HL-60 (cell line): Measurements from ENCODE around the gene XXYLT1.

Experiments
- DNase-seq, 2 experiments: peaks; one replicate each; pipeline ENCODE4 v3.0.0-alpha.2; 2010 to 2020; ENCODE audit warnings: low read depth in 1 of 2, low spot score in 1 of 2
- H3K27ac ChIP-seq: fragments of 250-450 bp; sonication (Bioruptor Pico); replicated peaks from 2 replicates; pipeline ENCODE4 v1.5.1; 2020; ENCODE audit warnings: mild to moderate bottlenecking, moderate library complexity
- H3K27me3 ChIP-seq: fragments of 250-450 bp; sonication (Bioruptor Pico); 2 replicates; pipeline ENCODE4 v1.5.1; 2021; ENCODE audit warnings: mild to moderate bottlenecking, moderate library complexity; ENCODE audit not compliant: insufficient read depth, poor library complexity, severe bottlenecking
- H3K4me3 ChIP-seq: replicated peaks from 2 replicates; pipeline ENCODE4 v1.5.1; 2011; ENCODE audit warnings: mild to moderate bottlenecking, control low read depth, low read length; ENCODE audit not compliant: insufficient read depth
- CTCF ChIP-seq: IDR thresholded peaks from one replicate; pipeline ENCODE4 v1.5.1; 2011; ENCODE audit warnings: low read length, control low read depth, inconsistent platforms; ENCODE audit not compliant: insufficient read depth
- GABPA ChIP-seq: IDR thresholded peaks from 2 replicates; pipeline ENCODE4 v1.6.1; 2012; ENCODE audit warnings: low read depth
- POLR2AphosphoS5 ChIP-seq: IDR thresholded peaks from 2 replicates; pipeline ENCODE4 v1.6.1; 2012; ENCODE audit warnings: low read depth
- REST ChIP-seq: IDR thresholded peaks from 2 replicates; pipeline ENCODE4 v1.6.1; 2012; ENCODE audit warnings: low read depth; ENCODE audit not compliant: insufficient replicate concordance
- SPI1 ChIP-seq: IDR thresholded peaks from 2 replicates; pipeline ENCODE4 v1.6.1; 2012; ENCODE audit warnings: low read depth, mild to moderate bottlenecking, borderline replicate concordance

XXYLT1 gene

GRCh38 chr3:195113048-195113447 lies 157.9 kb downstream of the XXYLT1 start:
- TF ChIP-seq REST = no peak
- TF ChIP-seq CTCF = no peak
- no peak for TF ChIP-seq GABPA
- TF ChIP-seq SPI1 = no peak
- TF ChIP-seq POLR2AphosphoS5 = no peak
- H3K27me3 ChIP-seq = no peaks in the 10 kb centered on the region

GRCh38 chr3:195112361-195112791 lies 158.6 kb downstream of the XXYLT1 start:
- DNase-seq = no peak
- TF ChIP-seq GABPA (no peak), CTCF (no peak), POLR2AphosphoS5 (no peak), SPI1 (no peak), REST (no peak)
- H3K27me3 ChIP-seq = no peaks in the 10 kb centered on the region

More at GRCh38 chr3:195113048-195113447, 157.9 kb downstream of the XXYLT1 start:
- no peak for DNase-seq
- Histone ChIP-seq H3K4me3 (no peak overlapping the region), H3K27ac (no peak overlapping the region)

GRCh38 chr3:195111766-195112165 lies 159.2 kb downstream of the XXYLT1 start:
- no peak for TF ChIP-seq SPI1

More at GRCh38 chr3:195112361-195112791, 158.6 kb downstream of the XXYLT1 start:
- no peak overlapping the region for H3K4me3 ChIP-seq
- H3K27ac ChIP-seq = no peak overlapping the region

GRCh38 chr3:195111319-195111705 lies 159.6 kb downstream of the XXYLT1 start:
- H3K27me3 ChIP-seq = no peaks in the 10 kb centered on the region
- TF ChIP-seq GABPA (no peak), POLR2AphosphoS5 (no peak), REST (no peak), SPI1 (no peak), CTCF (no peak)
- no peak overlapping the region for H3K27ac ChIP-seq
- H3K4me3 ChIP-seq = no peak overlapping the region
- no peak for DNase-seq

More at GRCh38 chr3:195111766-195112165, 159.2 kb downstream of the XXYLT1 start:
- H3K4me3 ChIP-seq = no peak overlapping the region
- no peak for DNase-seq
- H3K27me3 ChIP-seq = no peaks in the 10 kb centered on the region
- no peak overlapping the region for H3K27ac ChIP-seq
